Activated gamma-delta T cell treated with anti-CD3 and anti-CD28 coated beads, Interleukin-2, amount 50 U/mL, for 16 hours (primary cell): ENCODE data around the gene C12orf75.

Experiments
- DNase-seq: peaks from one replicate; pipeline ENCODE4 v3.0.0-alpha.2; 2020; ENCODE audit warnings: low read depth

Gene C12orf75

DNA sequence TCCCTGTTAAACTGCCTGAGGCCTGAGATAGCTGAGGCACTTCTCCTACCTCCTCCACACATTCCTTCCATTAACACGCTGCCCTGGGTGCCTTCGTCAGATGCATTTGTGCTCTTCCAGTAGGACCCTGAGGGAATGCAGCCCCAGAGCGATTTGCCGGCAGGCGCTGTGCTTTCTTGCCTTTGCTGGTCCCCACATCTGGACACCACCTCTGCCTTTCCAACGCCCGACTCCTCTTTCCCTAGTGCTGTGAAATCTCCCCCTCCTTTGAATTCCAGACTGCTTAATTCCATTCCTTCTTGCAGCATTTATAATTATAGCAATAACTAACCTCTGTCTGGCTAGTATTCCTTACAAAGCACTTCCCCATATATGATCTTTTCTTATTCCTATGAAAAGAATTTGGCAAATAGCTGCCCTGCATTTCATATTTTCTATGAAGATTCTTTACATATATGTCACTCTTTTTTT lies 88.4 kb downstream of the C12orf75 start:
- DNase-seq: no peak

DNA sequence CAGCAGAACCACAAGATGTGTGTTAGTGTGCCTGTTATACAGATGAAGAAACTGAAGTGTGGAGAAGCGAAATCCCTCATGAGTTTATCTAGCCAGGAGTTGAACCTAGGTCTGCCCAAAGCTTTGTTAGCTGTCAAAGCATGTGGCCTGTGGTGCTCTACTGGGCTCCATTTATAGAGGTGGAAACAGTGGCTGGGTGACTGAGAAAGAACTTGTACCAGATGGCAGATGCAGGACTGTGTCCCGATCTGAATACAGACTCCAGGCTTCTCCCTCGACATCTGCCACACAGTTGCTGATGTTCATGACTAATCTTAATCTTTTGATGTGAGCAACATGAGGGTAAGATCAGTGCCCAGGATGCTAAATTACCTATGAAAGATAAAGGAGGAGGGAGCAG lies 89.1 kb downstream of the C12orf75 start:
- DNase-seq: no peak

DNA sequence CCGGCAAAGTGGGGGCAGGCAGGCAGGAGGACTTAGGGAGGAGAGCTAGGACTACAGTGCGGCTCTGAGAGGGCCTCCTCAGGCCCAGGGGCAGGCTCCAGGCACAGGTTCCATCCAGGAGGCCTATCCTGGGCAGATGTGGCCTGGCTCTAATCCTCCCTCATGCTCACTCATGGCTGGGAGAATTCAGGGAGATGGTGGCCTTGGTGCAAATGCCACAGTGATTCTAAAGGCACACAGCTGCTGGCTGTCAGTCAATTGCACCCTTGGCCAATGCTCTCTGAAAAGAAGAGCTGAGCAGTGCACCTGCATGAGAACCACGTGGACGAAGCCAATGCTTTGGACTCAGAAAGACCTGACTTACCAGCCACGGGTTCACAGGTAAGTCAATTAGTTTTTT lies 89.6 kb downstream of the C12orf75 start:
- DNase-seq: no peak

DNA sequence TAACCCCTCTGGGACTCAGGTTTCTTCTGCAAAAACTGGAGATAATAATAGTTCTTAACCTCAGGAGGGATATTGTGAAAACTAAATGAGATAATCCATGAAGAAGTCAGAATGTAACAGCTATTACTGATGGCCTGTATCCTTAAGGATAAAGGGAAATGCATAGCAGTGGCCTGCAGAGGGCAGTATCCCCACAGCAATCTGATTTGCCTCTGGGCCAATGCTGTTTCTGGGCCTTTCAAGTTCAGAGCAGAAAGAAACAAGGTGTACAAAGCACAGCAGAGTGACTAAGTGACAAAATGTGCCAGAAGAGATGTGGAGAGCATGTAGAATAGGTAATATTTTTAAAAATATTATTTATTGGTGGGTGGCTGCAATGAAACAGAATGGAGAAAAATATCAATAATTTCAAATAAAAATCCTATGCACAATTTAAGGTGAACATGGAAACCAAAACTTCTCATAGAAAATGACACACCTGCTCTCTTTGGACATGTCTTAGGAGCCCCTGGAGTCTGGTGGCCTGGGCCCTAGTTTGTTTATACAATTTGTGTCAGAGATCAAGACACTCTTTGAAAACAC lies 90.3 kb downstream of the C12orf75 start:
- DNase-seq: peak; percentile 39
